BJ (cell line): ENCODE results near the gene DDR1. TPM values are rescaled to one million over a fixed set of nuclear protein-coding genes. Genes with fewer than 3 reads are reported as not detected.
A peak's percentile ranks its signal among the peaks of the same experiment; 100 is the strongest.

Experiments used
- CTCF ChIA-PET: fragments of 350-600 bp; formaldehyde crosslinking; extraction: SDS; loops from one replicate; lab custom pipeline; 2021; ENCODE audit warnings: antibody characterized with exemption, inconsistent platforms; lab: Yijun Ruan, JAX
- POLR2A ChIA-PET: fragments of 300-600 bp; sonication (Branson Sonifier 250); formaldehyde crosslinking; extraction: SDS; loops from one replicate; lab custom pipeline; 2021; ENCODE audit warnings: antibody characterized with exemption; lab: Charles Lee
- DNase-seq: peaks from one replicate; pipeline ENCODE4 v3.0.0-alpha.2; 2011; ENCODE audit warnings: low read depth
- H3K27me3 ChIP-seq: 2 replicates; pipeline ENCODE4 v1.6.0; 2011; ENCODE audit warnings: low read length; ENCODE audit not compliant: control insufficient read depth, insufficient read depth
- H3K36me3 ChIP-seq: 2 replicates; pipeline ENCODE4 v1.5.1; 2011; ENCODE audit warnings: low read length; ENCODE audit not compliant: control insufficient read depth, insufficient read depth
- H3K4me3 ChIP-seq: 2 replicates; pipeline ENCODE4 v1.5.1; 2011; ENCODE audit warnings: low read depth, mild to moderate bottlenecking, control low read depth, low read length
- CTCF ChIP-seq: IDR thresholded peaks from 2 replicates; pipeline ENCODE4 v1.5.1; 2011; ENCODE audit warnings: low read depth, mild to moderate bottlenecking, control low read depth, inconsistent platforms, low read length, moderate library complexity; ENCODE audit not compliant: insufficient read depth
- polyA minus RNA-seq: library from RNA; depleted of rRNA, polyadenylated mRNA; stranded (reverse); fragments of >200 nt; gene quantifications from 2 replicates; pipeline ENCODE4 v1.2.3, GENCODE V29; 2011; rRNA and poly(A)+ RNA removed
- polyA plus RNA-seq: library from polyadenylated mRNA; depleted of rRNA; stranded (reverse); fragments of >200 nt; gene quantifications from 2 replicates; pipeline ENCODE4 v1.2.3, GENCODE V29; 2011; rRNA removed

The DDR1 gene
- polyA plus RNA-seq (10.6 and 17.0 TPM in 2 replicates), polyA minus RNA-seq (15.0 and 29.9 TPM in 2 replicates)

- no peak for DNase-seq
- ChIA-PET CTCF (interaction anchor here (1.1 to 12.0 kb wide), 7 partner anchors 16 to 196 kb away, joined by 3 to 274 read pairs (median 6); partner anchors contain the start of gene VARS2), POLR2A (interaction anchor here (0.7 kb wide), 1 partner anchor 657 kb away, joined by 6 read pairs; no protein-coding TSS in a partner anchor)
- no peak for TF ChIP-seq CTCF
- peak within 1 kb of the TSS; percentile 60 for H3K4me3 ChIP-seq
- no peaks in the 10 kb centered on the region for H3K27me3 ChIP-seq
- H3K36me3 ChIP-seq = no peaks in the 10 kb centered on the region; the same call in 1 of the 2 replicates
These were observed at the start of gene DDR1 for GRCh38 chr6:30883685-30884520. DDR1 (plus strand) TSS chr6:30884519; CDS start chr6:30888730, 4,211 bp downstream.

GRCh38 chr6:30834646-30835045 lies 49.7 kb upstream of the DDR1 start:
- DNase-seq = no peak
- ChIA-PET POLR2A (interaction anchor here (0.6 kb wide), 1 partner anchor 12 kb away, joined by 6 read pairs; no protein-coding TSS in a partner anchor), CTCF (interaction anchor here (1.1 to 5.3 kb wide), 4 partner anchors 9 to 245 kb away, joined by 3 to 28 read pairs (median 10); no protein-coding TSS in a partner anchor)
- H3K4me3 ChIP-seq = no peak overlapping the region
- no peaks in the 10 kb centered on the region; the same call in 1 of the 2 replicates for H3K27me3 ChIP-seq
- H3K36me3 ChIP-seq = no peaks in the 10 kb centered on the region
- TF ChIP-seq CTCF = no peak

- POLR2A ChIA-PET = no interaction called here
- CTCF ChIA-PET = interaction anchor here (1.2 to 5.3 kb wide), 4 partner anchors 13 to 294 kb away, joined by 3 to 28 read pairs (median 10); no protein-coding TSS in a partner anchor
- DNase-seq = no peak
These were observed 48.7 kb upstream of the DDR1 start for GRCh38 chr6:30835576-30835975.

GRCh38 chr6:30836431-30836866 lies 47.9 kb upstream of the DDR1 start:
- H3K36me3 ChIP-seq = no peaks in the 10 kb centered on the region
- no peaks in the 10 kb centered on the region; the same call in 1 of the 2 replicates for H3K27me3 ChIP-seq
- no peak overlapping the region for H3K4me3 ChIP-seq
- ChIA-PET CTCF (interaction anchor here (0.7 to 5.3 kb wide), 5 partner anchors 8 to 243 kb away, joined by 3 to 28 read pairs (median 5); partner anchors contain the start of gene VARS2), POLR2A (interaction anchor here (0.5 kb wide), 1 partner anchor 92 kb away, joined by 3 read pairs; no protein-coding TSS in a partner anchor)
- TF ChIP-seq CTCF = no peak
- DNase-seq = peak; percentile 49

More at GRCh38 chr6:30835576-30835975, 48.7 kb upstream of the DDR1 start:
- TF ChIP-seq CTCF = no peak
- H3K4me3 ChIP-seq = no peak overlapping the region
- no peaks in the 10 kb centered on the region; the same call in 1 of the 2 replicates for H3K27me3 ChIP-seq
- no peaks in the 10 kb centered on the region for H3K36me3 ChIP-seq
